HG03439 (cell line): ENCODE data around the gene GLT8D2.
A peak's percentile ranks its signal among the peaks of the same experiment; 100 is the strongest.

Experiments used
- ATAC-seq: cut with Tn5 transposase; IDR thresholded peaks from one replicate; pipeline ENCODE4 v1.9.1; 2021; ENCODE audit warnings: mild to moderate bottlenecking, moderate library complexity; ENCODE audit not compliant: unreplicated experiment

GLT8D2 gene

GRCh38 chr12:104003596-104003995, 46.4 kb downstream of the GLT8D2 start:
- no peak for ATAC-seq

GRCh38 chr12:104002686-104003085, 47.3 kb downstream of the GLT8D2 start:
- no peak for ATAC-seq

- no peak for ATAC-seq
Measured at GRCh38 chr12:104000807-104001434, 49.1 kb downstream of the GLT8D2 start.

- no peak for ATAC-seq
Measured at GRCh38 chr12:103998976-103999375, 51.0 kb downstream of the GLT8D2 start.

GRCh38 chr12:103997286-103997900, 52.6 kb downstream of the GLT8D2 start:
- no peak for ATAC-seq

- ATAC-seq = no peak
Measured at GRCh38 chr12:103996595-103996994, 53.4 kb downstream of the GLT8D2 start.

- ATAC-seq = no peak
Measured at GRCh38 chr12:103994235-103994634, 55.8 kb downstream of the GLT8D2 start.

- no peak for ATAC-seq
Measured at GRCh38 chr12:103986829-103987228, 63.2 kb downstream of the GLT8D2 start.

- no peak for ATAC-seq
Measured at GRCh38 chr12:103978384-103978982, 71.5 kb downstream of the GLT8D2 start.

- ATAC-seq = no peak
Measured at GRCh38 chr12:103975368-103975767, 74.6 kb downstream of the GLT8D2 start.

- no peak for ATAC-seq
Measured at GRCh38 chr12:103973909-103974308, 76.1 kb downstream of the GLT8D2 start.

GRCh38 chr12:103969391-103969790, 80.6 kb downstream of the GLT8D2 start:
- ATAC-seq = no peak

GRCh38 chr12:103966736-103967135, 83.3 kb downstream of the GLT8D2 start:
- ATAC-seq = no peak

- peak; percentile 91 for ATAC-seq
Measured at GRCh38 chr12:103965590-103966504, 84.1 kb downstream of the GLT8D2 start, which contains the start of gene TDG. Gene TDG (plus strand): TSS chr12:103965872. CDS start chr12:103966038, 166 bp downstream.

GRCh38 chr12:103965255-103965589, 84.8 kb downstream of the GLT8D2 start:
- ATAC-seq = no peak

- ATAC-seq = no peak
Measured at GRCh38 chr12:103964805-103965204, 85.2 kb downstream of the GLT8D2 start.

- ATAC-seq = no peak
Measured at GRCh38 chr12:103962493-103962892, 87.5 kb downstream of the GLT8D2 start.

- ATAC-seq = no peak
Measured at GRCh38 chr12:103960616-103961227, 89.3 kb downstream of the GLT8D2 start.

GRCh38 chr12:103958621-103959020, 91.4 kb downstream of the GLT8D2 start:
- no peak for ATAC-seq

GRCh38 chr12:103957865-103958388, 92.1 kb downstream of the GLT8D2 start:
- ATAC-seq = no peak
